Measurements from ENCODE around the gene RIT1. TPM values are rescaled to one million over a fixed set of nuclear protein-coding genes. Genes with fewer than 3 reads are reported as not detected.

The RIT1 gene
- total RNA-seq, 2 donors from 2014 or later: 26.0 to 39.2 TPM

DNA sequence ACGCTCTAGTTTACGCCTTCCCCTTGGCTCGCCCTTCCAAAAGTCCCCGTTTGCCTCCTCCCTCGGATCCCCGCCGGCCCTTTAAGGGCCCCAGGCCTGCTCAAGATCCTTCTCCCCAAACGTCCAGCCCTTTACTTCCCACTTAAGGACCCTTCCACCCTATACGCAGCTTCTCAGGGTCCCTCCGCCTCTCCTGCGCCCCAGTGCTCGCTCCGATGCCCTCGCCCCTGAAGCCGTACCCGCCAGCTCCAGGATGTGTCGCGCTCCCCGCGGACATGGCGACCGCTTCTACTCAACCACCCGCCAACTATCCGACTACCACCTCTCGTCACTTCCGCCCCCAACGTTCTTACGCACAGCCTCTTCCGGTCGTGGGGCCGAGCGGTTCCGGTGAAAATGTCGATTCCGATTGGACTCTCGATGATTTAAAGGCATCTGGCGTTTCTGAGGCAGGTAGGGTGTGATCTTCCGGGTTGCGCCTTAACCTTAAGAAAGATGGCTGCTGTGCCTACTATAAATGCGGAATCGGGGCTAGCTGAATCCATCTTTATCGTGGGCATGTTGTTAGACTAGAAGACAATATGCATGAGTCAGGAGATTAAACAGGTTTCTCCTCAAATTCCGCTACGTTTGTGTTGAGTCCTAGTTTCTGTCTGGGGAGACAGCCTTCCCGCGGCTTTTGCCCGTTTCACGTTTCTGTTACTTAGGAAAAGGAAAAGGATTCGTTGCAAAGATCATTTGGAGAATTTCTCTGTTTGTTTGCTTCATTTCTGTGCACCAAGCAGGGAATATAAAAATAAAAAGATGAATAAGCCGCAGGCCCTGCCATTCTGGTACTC, 23.2 kb upstream of the RIT1 start, which contains the start of gene KHDC4:
Gene KHDC4 (minus strand): TSS at position 317 of the 839 bp plus-strand sequence. CDS start 40 bp downstream, at position 277.
- H3K27ac Mint-ChIP-seq: no peak within 1 kb of the TSS
- H3K4me1 ChIP-seq (ENCODE audit: control insufficient read depth, insufficient read depth, low read length): peaks cover 2% of the 10 kb centered on the region
- no peak within 1 kb of the TSS for H3K4me3 Mint-ChIP-seq
- no peaks in the 10 kb centered on the region for H3K9me3 Mint-ChIP-seq
- no peaks in the 10 kb centered on the region for H3K9me3 ChIP-seq (ENCODE audit: control insufficient read depth, low read length)
- peak within 1 kb of the TSS; percentile 97 for H3K9ac ChIP-seq (ENCODE audit: extremely low read depth, low read length, poor library complexity, severe bottlenecking)
- WGBS, 2 experiments (ENCODE audit: insufficient coverage in 1 of 2, insufficient read length in 1 of 2): 1 to 3% methylated on average over 39 to 50 of the region's 50 CpGs
- H3K36me3 Mint-ChIP-seq (ENCODE audit: low read depth): peaks cover 31% of the 10 kb centered on the region
- H3K27me3 Mint-ChIP-seq (ENCODE audit: insufficient read depth): no peaks in the 10 kb centered on the region
- TF ChIP-seq, protein P1, sequence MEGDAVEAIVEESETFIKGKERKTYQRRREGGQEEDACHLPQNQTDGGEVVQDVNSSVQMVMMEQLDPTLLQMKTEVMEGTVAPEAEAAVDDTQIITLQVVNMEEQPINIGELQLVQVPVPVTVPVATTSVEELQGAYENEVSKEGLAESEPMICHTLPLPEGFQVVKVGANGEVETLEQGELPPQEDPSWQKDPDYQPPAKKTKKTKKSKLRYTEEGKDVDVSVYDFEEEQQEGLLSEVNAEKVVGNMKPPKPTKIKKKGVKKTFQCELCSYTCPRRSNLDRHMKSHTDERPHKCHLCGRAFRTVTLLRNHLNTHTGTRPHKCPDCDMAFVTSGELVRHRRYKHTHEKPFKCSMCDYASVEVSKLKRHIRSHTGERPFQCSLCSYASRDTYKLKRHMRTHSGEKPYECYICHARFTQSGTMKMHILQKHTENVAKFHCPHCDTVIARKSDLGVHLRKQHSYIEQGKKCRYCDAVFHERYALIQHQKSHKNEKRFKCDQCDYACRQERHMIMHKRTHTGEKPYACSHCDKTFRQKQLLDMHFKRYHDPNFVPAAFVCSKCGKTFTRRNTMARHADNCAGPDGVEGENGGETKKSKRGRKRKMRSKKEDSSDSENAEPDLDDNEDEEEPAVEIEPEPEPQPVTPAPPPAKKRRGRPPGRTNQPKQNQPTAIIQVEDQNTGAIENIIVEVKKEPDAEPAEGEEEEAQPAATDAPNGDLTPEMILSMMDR (conservative IDR thresholded peaks at IDR 0.05): peak; percentile 29
- peaks cover 42% of the 10 kb centered on the region for H3K36me3 ChIP-seq (ENCODE audit: control insufficient read depth, insufficient read depth, low read length)
- H3K27ac ChIP-seq (ENCODE audit: low read depth, low read length): peak within 1 kb of the TSS; percentile 74
- DNase-seq: peak; percentile 98
- no peaks in the 10 kb centered on the region for H3K27me3 ChIP-seq (ENCODE audit: control insufficient read depth, insufficient read depth, low read length, poor library complexity, severe bottlenecking)
- H3K4me1 Mint-ChIP-seq: peaks cover 21% of the 10 kb centered on the region
- peak within 1 kb of the TSS; percentile 100 for H3K4me3 ChIP-seq (ENCODE audit: low read length)

GRCh38 chr1:155933591-155934096, 22.5 kb upstream of the RIT1 start:
- Mint-ChIP-seq H3K9me3 (no peaks in the 10 kb centered on the region), H3K36me3 (ENCODE audit: low read depth) (peaks cover 37% of the 10 kb centered on the region), H3K27me3 (ENCODE audit: insufficient read depth) (no peaks in the 10 kb centered on the region), H3K4me1 (peaks cover 21% of the 10 kb centered on the region), H3K4me3 (no peak overlapping the region), H3K27ac (no peak overlapping the region)
- H3K27me3 ChIP-seq (ENCODE audit: control insufficient read depth, insufficient read depth, low read length, poor library complexity, severe bottlenecking): no peaks in the 10 kb centered on the region
- TF ChIP-seq, protein P1 (conservative IDR thresholded peaks at IDR 0.05): no peak
- H3K9me3 ChIP-seq (ENCODE audit: control insufficient read depth, low read length): no peaks in the 10 kb centered on the region
- peaks cover 48% of the 10 kb centered on the region for H3K36me3 ChIP-seq (ENCODE audit: control insufficient read depth, insufficient read depth, low read length)
- H3K4me1 ChIP-seq (ENCODE audit: control insufficient read depth, insufficient read depth, low read length): peaks cover 2% of the 10 kb centered on the region
- DNase-seq: no peak
- WGBS, 2 experiments (ENCODE audit: insufficient coverage in 1 of 2, insufficient read length in 1 of 2): 3 to 5% methylated on average over 8 to 10 of the region's 10 CpGs
- peak overlapping the region; percentile 74 for H3K27ac ChIP-seq (ENCODE audit: low read depth, low read length)
- peak overlapping the region; percentile 97 for H3K9ac ChIP-seq (ENCODE audit: extremely low read depth, low read length, poor library complexity, severe bottlenecking)
- H3K4me3 ChIP-seq (ENCODE audit: low read length): peak overlapping the region; percentile 100

DNA sequence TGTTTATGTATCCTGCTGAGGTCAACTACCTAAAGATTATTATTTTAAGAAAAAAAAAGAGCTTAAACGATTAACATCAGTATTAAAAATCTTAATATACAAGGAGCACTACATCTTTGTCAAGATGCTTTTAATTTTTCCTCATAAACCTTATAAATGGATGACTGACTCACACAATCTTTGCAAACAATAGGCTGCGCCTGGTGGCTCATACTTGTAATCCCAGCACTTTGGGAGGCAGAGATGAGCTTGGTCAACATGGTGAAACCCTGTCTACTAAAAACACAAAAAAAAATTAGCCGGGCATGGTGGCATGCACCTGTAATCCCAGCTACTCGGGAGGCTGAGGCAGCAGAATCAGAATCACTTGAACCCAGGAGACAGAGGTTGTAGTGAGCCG, 21.3 kb upstream of the RIT1 start:
- Histone ChIP-seq H3K36me3 (ENCODE audit: control insufficient read depth, insufficient read depth, low read length) (peaks cover 60% of the 10 kb centered on the region), H3K4me3 (ENCODE audit: low read length) (peak overlapping the region; percentile 100), H3K9ac (ENCODE audit: extremely low read depth, low read length, poor library complexity, severe bottlenecking) (no peak overlapping the region), H3K27ac (ENCODE audit: low read depth, low read length) (no peak overlapping the region), H3K27me3 (ENCODE audit: control insufficient read depth, insufficient read depth, low read length, poor library complexity, severe bottlenecking) (no peaks in the 10 kb centered on the region), H3K9me3 (ENCODE audit: control insufficient read depth, low read length) (no peaks in the 10 kb centered on the region), H3K4me1 (ENCODE audit: control insufficient read depth, insufficient read depth, low read length) (peaks cover 2% of the 10 kb centered on the region)
- Mint-ChIP-seq H3K27ac (no peak overlapping the region), H3K27me3 (ENCODE audit: insufficient read depth) (no peaks in the 10 kb centered on the region), H3K9me3 (no peaks in the 10 kb centered on the region), H3K36me3 (ENCODE audit: low read depth) (peaks cover 47% of the 10 kb centered on the region), H3K4me1 (peaks cover 18% of the 10 kb centered on the region), H3K4me3 (no peak overlapping the region)
- no peak for DNase-seq
- TF ChIP-seq, protein P1 (conservative IDR thresholded peaks at IDR 0.05): no peak
- 86 to 95% methylated on average over 3 to 5 of the region's 5 CpGs for WGBS, 2 experiments (ENCODE audit: insufficient coverage in 1 of 2, insufficient read length in 1 of 2)
